GM23248 (cell line): ENCODE measurements around the gene LRRC7.

Experiments
- EZH2 ChIP-seq: fragments of 200-600 bp; sonication (generic); IDR thresholded peaks from 2 replicates; pipeline ENCODE4 v1.6.1; 2018; ENCODE audit warnings: antibody characterized with exemption, mild to moderate bottlenecking; ENCODE audit not compliant: insufficient read depth, poor library complexity, severe bottlenecking
- EZH2phosphoT487 ChIP-seq: fragments of 200-600 bp; sonication (generic); IDR thresholded peaks from 2 replicates; pipeline ENCODE4 v1.6.1; 2018; ENCODE audit warnings: antibody characterized with exemption, moderate library complexity, mild to moderate bottlenecking, low read depth; ENCODE audit not compliant: insufficient read depth

DNA sequence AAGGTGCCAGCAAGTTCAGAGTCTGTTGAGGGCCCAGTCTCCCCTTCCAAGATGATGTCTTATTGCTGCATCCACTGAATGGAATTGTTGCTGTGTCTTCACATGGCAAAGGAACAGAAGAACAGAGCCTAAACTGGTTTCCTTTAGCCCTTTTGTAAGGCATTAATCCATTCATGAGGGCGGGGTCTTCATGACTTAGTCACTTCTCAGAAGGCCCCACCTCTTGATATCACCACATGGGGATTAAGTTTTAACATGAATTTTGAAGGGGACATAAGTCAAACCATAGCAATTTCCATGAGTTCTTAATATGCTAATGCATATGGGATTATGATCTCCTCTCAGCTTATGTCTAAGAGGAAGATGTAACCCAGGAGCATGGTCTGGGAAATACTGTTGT is 182.9 kb downstream of the LRRC7 start:
- no peak for TF ChIP-seq EZH2phosphoT487
- no peak for TF ChIP-seq EZH2
